Activated gamma-delta T cell treated with Interleukin-2 at 50 U/mL for 16 hours (primary cell): ENCODE measurements around the gene CENPX.
A peak's percentile ranks its signal among the peaks of the same experiment; 100 is the strongest.
"Not testable (repeated sequence)": the region's sequence is repeated elsewhere in the genome, so short reads cannot be mapped to it uniquely, and the experiment has no call there.

ENCODE experiments used
- DNase-seq: peaks from one replicate; pipeline ENCODE4 v3.0.0-alpha.2; 2020

Gene CENPX

GRCh38 chr17:82038796-82039409, 16.2 kb upstream of the CENPX start:
- not testable (repeated sequence) for DNase-seq

DNA sequence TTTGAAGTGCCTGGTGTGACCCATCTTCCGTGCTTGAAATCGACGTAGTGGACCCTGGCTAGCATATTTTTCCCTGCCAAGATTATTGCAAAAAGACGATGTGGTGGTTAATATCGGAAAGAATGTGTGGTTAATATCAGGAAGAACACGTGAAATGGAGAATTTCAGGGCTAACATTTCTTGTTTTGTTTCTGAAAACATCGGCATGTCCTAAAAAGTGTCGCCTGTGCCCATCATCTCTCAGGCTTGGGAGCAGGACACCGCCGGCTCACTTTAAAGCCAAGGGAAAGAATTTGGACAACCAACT, 15.2 kb upstream of the CENPX start:
- DNase-seq, result no peak

DNA sequence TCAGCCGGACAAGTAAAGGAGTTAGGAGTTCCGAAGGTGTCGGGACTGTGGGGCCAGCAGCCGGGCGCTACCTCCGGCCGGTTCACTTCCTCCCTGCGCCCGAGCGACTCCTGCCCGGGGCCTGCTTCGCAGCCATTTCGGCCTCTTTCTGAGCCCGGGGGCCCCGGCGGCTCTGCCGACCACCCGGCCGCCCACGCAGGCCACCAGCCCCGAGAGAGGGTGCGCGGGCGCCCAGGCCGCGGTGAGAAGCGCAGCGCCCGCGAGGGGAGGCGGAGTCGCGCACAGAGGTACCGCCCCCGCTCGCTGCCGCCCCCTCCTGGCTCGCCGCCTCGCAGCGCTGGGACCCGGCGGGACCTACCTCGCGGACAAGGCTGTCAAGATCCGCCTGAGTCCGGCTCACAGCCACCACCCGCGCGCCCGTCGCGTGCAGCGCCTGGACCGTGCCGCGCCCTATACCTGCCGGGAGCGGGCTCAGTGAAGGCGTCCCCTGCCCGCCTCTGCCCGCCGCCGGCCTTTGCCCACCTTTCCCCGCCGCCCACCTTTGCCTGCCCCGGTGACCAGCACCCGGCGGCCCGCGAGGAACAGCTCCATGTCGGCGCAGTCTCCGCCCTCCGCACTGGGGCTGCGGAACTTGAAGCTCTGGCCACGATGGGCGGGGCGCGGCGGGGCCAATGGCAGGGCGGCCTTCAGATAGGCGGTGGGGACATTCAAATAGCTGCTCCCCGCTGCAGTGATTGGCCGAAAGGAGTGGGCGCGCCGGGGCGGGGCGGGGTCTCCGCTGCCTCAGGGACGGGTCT, 14.6 kb upstream of the CENPX start, which contains the start of gene DCXR:
Gene DCXR, minus strand, starts transcription at position 606 of the 797 bp plus-strand sequence. Its CDS starts 15 bp downstream, at position 591.
- peak; percentile 95 for DNase-seq

DNA sequence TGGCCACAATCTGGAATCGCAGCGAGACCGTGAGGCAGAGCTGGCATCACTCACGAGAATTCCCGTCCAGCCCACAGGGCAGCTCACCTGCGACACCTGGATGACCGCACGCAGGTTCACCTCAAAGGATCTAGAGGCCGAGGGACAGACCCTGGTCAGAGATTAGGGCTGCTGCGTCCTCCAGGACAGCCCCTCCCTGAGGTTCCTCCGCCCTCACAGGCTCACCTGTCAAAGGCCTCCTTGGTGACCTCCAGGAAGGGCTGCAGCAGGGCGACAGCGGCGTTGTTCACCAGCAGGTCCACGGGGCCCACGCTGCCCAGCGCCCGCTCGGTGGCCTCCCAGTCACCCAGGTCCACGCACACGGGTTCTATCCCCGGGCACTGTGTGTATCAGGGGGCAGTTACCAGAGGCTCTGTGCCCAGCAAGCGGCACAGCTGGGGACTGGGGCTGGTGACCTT, 14.0 kb upstream of the CENPX start:
- DNase-seq, result no peak

DNA sequence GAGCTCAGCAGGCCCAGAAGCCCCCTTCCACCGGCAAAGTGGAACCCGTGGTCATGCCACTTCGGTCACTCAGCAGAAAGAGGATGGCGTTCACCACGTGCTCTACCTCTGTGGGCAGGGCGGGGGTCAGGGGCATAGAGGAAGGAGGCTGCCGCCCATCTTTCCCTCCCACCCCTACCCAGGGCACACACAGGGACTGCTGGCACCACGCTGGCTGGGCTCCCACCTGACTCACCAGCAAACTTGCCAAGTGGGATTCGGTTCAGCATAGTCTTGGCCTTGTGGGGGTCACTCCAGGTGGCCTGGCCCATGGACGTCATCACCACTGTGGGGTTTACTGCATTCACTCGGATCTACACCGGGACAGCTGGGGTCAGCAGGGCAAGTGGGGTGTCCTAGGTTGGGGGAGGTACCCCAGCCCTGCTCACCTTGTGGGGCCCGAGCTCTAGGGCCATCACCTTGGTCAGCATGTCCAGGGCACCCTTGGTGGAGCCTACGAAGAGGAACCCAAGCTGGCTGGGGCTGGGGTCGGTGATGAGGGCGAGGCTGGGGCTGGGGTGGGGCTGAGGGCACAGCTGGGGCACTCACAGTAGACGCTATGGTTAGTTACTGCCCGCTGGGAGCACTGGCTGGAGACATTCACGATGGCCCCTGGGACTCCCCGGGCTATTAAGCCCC, 13.4 kb upstream of the CENPX start:
- DNase-seq, result no peak

DNA sequence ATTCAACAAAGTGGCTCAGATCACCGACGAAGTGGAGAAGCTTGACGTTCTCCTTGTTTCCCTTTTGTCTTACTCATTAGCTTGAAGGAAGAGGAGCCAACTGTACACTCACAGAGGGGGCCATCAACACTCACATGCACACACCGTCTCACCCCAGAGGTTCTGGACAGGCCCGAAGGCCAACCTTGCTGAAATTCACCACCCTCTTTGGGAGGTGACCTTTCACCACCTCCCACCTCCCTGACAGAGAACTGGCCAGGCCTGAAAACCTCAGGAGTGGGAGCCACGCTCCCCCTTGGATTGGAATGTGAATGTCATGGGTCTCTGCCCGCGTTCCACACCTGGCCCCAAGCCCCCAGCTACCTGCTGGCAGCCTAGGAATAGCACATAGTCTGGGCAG, 12.8 kb upstream of the CENPX start:
- no peak for DNase-seq

GRCh38 chr17:82034371-82035011, 11.8 kb upstream of the CENPX start:
- DNase-seq, result no peak

DNA sequence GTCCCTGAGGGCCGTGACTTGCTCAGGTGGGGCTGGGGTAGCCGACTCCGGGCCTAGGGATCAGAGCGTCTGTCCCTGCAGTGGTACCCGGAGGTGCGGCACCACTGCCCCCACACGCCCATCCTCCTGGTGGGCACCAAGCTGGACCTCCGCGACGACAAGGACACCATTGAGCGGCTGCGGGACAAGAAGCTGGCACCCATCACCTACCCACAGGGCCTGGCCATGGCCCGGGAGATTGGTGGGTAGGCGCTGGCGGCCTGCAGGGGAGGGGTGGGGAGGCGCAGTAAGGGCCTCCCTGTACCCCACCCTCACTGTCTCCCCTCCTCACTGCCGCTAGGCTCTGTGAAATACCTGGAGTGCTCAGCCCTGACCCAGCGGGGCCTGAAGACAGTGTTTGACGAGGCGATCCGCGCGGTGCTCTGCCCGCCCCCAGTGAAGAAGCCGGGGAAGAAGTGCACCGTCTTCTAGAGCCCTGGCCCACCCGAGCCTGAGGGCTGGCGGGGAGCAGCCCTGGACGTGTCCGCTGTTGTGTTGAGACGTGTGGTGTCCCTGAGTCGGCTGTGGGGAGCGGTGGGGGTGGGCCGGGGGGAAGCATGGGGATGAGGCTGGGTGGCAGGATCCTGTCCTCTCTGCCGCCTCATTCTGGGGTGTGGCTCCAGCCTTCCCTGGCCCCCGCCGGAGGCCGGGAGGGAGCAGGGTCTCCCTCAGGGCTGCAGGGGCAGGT, 10.8 kb upstream of the CENPX start:
- DNase-seq, result no peak

DNA sequence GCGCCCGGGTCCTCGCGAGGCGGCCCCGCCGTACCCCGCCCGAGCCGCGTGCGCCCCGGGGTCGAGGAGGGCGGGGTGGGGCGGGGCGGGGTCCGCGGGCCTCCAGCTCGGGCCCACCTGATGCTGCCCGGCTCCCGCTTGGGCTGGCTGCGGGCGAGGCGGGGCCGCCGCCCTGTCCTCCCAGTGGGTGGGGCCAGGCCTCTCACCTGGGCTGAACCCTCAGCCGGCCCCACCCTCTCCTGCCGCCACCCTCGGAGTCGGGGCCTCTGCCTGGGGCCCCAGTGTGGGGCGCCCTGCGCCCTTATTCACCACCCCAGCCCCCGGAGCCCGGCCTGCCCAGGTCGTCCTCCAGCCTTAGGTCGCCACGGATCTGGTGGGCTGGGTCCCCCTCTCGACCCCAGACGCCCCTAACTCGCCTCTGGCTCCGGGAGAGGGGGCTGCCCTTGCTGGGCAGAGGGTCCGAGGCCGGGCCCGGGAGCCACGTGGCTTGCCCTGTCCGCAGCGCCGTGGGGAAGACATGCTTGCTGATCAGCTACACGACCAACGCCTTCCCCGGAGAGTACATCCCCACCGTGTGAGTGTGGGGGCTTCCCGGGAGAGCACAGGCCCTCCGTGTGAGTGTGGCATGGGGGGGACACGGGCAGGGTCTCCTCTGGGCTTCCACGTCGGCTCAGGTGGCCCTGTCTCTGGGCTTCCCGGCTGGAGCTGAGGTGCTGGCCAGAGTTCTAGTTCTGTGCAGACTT, 9.4 kb upstream of the CENPX start:
- DNase-seq, result no peak

GRCh38 chr17:82031303-82031884, 8.7 kb upstream of the CENPX start, which contains the start of gene RAC3:
Gene RAC3 (plus strand): TSS chr17:82031678. CDS start chr17:82031762, 84 bp downstream.
- no peak for DNase-seq

DNA sequence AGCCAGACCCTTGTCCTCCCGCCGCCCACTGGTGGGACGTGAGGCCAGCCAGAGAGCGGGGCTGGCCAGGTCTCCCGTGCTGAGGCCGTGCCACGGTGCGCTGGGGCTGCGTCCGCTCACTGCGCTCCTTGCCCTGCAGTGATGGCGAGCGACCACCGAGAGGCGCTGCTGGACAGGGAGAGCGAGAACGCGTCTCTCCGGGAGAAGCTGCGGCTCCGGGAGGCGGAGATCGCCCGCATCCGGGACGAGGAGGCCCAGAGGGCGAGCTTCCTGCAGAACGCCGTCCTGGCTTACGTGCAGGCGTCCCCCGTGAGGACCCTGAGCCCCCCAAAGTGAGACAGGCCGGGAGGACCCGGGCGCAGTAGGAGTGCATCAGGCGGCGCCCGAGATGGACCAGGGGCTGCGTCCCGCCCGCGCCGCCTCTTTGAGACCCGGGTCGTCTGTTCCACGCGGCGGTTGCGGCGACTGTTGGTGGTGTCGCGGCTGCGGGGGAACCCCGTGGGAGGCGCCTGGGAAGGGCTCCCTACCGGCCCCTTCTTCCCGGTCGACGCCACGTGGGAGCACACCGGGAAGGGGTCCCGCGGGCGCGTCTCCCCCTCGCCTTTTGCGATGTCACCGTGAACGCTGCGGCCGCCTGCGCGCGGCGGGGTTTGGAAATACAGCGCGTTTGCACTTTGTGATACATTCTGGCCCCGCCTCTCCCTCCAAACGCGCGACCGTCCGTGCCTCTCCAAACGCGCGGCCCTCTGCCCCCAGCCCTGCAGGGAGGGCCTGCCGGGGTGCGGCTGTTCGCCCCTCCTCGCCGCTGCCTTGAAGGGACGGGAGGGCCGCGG, 8.0 kb upstream of the CENPX start:
- DNase-seq, result peak; percentile 77

- DNase-seq, result no peak
Measured at GRCh38 chr17:82029990-82030469, 7.4 kb upstream of the CENPX start.

- DNase-seq, result no peak
Measured at GRCh38 chr17:82029391-82029790, 6.7 kb upstream of the CENPX start.

- DNase-seq, result no peak
Measured at GRCh38 chr17:82028966-82029365, 6.3 kb upstream of the CENPX start.

GRCh38 chr17:82028246-82028645, 5.6 kb upstream of the CENPX start:
- DNase-seq, result no peak

DNA sequence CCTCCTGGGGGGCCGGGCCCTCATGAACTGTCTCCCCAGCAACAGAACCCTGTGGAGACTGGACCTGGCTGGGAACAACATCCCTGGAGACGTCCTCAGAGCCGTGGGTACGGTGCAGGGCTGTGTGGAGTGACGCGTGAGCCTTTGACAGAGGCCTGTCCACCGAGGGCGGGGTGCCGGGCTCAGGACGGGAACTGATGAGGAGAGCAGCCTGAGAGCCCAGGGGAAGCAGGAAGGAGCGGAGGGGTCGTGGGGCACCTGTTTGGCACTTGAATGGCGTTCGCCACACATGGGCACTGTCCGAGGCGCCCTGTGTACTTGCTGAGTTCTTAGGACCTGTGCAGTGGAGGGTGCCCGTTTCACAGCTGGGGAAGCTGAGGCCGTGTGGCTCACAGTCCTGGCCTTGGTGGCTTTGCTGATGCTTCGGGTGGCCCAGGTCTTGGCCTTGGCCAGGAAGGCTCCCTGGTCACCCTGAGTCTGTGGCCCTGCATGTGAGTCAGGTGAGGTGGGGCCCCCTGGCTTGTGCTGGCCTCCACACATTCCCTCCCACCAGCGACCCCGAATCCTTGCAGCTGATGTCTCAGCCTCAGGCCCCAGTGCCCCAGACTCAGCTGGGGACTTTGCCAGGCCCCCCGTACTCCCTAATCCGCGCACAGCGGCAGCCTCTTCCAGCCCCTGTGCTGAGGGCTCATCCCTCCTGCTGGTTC, 2.9 kb upstream of the CENPX start:
- no peak for DNase-seq

DNA sequence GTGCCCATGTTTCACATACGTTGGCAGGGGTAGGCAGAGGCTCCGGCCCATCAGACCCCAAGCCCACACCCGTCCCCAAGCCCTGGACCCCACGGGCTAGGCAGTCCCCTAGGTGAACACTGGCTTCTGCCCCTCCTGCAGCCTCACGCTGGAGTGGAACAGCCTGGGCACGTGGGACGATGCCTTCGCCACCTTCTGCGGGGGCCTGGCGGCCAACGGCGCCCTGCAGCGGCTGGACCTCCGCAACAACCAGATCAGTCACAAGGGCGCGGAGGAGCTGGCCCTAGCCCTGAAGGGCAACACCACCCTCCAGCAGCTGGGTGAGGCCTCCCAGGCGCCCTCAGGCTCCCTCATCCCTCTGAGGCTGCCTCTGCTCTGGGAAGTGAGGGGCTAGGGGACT, 2.2 kb upstream of the CENPX start:
- no peak for DNase-seq

DNA sequence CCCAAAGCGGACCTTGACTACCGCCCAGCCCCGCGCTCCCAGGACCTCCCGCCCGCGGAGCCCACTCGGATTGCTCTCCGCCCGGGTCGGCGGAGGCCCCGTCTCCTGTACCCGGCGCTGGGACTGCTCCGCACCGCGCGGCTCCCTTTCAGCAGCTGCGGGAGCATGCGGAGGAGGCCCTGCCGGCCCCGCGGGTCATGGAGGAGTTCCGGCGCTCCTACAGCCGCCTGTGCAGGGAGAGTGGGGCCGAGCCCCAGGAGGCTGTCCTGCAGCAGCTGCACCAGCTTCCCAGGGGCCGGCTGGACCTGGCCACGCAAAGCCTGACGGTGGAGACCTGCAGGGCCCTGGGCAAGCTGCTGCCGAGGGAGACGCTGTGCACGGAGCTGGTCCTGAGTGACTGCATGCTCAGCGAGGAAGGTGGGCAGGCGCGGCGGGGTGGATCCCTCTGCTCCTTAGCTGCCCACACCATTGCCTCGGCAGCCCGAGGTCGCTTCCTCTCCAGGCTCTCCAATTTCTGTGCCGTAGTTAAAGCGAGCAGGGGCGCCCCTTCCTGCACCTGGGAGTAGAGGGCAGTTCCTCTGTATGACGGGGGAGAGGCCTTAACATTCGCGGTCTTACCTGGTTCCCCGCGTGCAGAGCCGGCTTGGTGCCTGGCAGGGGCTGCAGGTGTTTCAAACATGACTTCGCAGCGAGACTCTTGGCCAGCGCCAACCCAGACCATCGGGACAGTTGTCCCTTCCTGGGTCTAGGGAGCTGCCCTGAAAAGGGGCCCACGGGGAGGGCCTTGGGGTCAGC, 966 bp upstream of the CENPX start:
- no peak for DNase-seq

GRCh38 chr17:82022981-82023446, 336 bp upstream of the CENPX start, which contains the start of gene LRRC45:
Gene LRRC45 (plus strand): TSS chr17:82023305. CDS start chr17:82023644, 339 bp downstream.
- DNase-seq, result peak; percentile 100
